Hepatocyte (in vitro differentiated cells): ENCODE results near the gene PCK1. TPM values are rescaled to one million over a fixed set of nuclear protein-coding genes. Genes with fewer than 3 reads are reported as not detected.

Experiments used
- DNase-seq: peaks from one replicate; pipeline ENCODE4 v3.0.0-alpha.2; 2016; ENCODE audit warnings: low spot score
- H2AFZ ChIP-seq: fragments of 200-600 bp; sonication (generic); 2 replicates; pipeline ENCODE4 v1.6.0; 2016; ENCODE audit warnings: antibody characterized with exemption, mild to moderate bottlenecking
- H3K27ac ChIP-seq: fragments of 200-600 bp; sonication (generic); 2 replicates; pipeline ENCODE4 v1.5.1; 2016; ENCODE audit warnings: mild to moderate bottlenecking
- H3K27me3 ChIP-seq: fragments of 200-600 bp; sonication (generic); 2 replicates; pipeline ENCODE4 v1.6.1; 2016
- H3K36me3 ChIP-seq: fragments of 200-600 bp; sonication (generic); replicated peaks from 2 replicates; pipeline ENCODE4 v1.5.1; 2016; ENCODE audit warnings: low read depth; ENCODE audit not compliant: insufficient read depth
- H3K4me1 ChIP-seq: fragments of 200-600 bp; sonication (generic); 2 replicates; pipeline ENCODE4 v1.5.1; 2016; ENCODE audit warnings: mild to moderate bottlenecking, moderate library complexity; ENCODE audit not compliant: insufficient read depth
- H3K4me2 ChIP-seq: fragments of 200-600 bp; sonication (generic); 2 replicates; pipeline ENCODE4 v1.6.0; 2016
- H3K4me3 ChIP-seq: fragments of 200-600 bp; sonication (generic); 2 replicates; pipeline ENCODE4 v1.5.1; 2016; ENCODE audit warnings: mild to moderate bottlenecking
- H3K79me2 ChIP-seq: fragments of 200-600 bp; sonication (generic); 2 replicates; pipeline ENCODE4 v1.6.0; 2017; ENCODE audit warnings: mild to moderate bottlenecking
- H3K9me2 ChIP-seq: fragments of 200-600 bp; sonication (generic); replicated peaks from 2 replicates; pipeline ENCODE4 v1.6.0; 2017; ENCODE audit warnings: mild to moderate bottlenecking; ENCODE audit not compliant: insufficient read depth
- H3K9me3 ChIP-seq: fragments of 200-600 bp; sonication (generic); 2 replicates; pipeline ENCODE4 v1.5.1; 2016; ENCODE audit warnings: low read depth, mild to moderate bottlenecking
- H4K20me1 ChIP-seq: fragments of 200-600 bp; sonication (generic); 2 replicates; pipeline ENCODE4 v1.6.0; 2016; ENCODE audit warnings: mild to moderate bottlenecking; ENCODE audit not compliant: insufficient read depth, poor library complexity, severe bottlenecking
- EZH2 ChIP-seq: fragments of 200-600 bp; sonication (generic); IDR thresholded peaks from 2 replicates; pipeline ENCODE4 v1.6.1; 2016; ENCODE audit warnings: antibody characterized with exemption, mild to moderate bottlenecking, borderline replicate concordance
- EZH2phosphoT487 ChIP-seq: fragments of 200-600 bp; sonication (generic); IDR thresholded peaks from one replicate; pipeline ENCODE4 v1.6.1; 2018; ENCODE audit warnings: antibody characterized with exemption, mild to moderate bottlenecking, low read depth, moderate library complexity; ENCODE audit not compliant: unreplicated experiment, severe bottlenecking
- WGBS: methylation state at CpG from one replicate; pipeline ENCODE4 v1.1.6; 2016; ENCODE audit warnings: low lambda C conversion rate; ENCODE audit errors: missing lambda C conversion rate; 5-methylcytosine and 5-hydroxymethylcytosine counted together
- polyA plus RNA-seq: library from polyadenylated mRNA; unstranded; fragments of >200 nt; fragmentation: Nextera tagmentation; extraction: Ambion mirVana; gene quantifications from 2 replicates; pipeline ENCODE4 v1.2.1, GENCODE V29; 2016
- total RNA-seq: library from RNA; depleted of rRNA; stranded (reverse); fragments of >200 nt; gene quantifications from 2 replicates; pipeline ENCODE4 v1.2.3, GENCODE V29; 2014
- TF ChIP-seq, protein P1 (sequence below): fragments of 200-600 bp; sonication (generic); IDR thresholded peaks from 2 replicates; pipeline ENCODE4 v1.5.1; 2016; ENCODE audit warnings: antibody characterized with exemption, mild to moderate bottlenecking; ENCODE audit not compliant: poor library complexity

Gene PCK1
- total and polyA plus RNA-seq, 2 experiments from 2014 or later = 11.6 to 12.8 TPM

DNA sequence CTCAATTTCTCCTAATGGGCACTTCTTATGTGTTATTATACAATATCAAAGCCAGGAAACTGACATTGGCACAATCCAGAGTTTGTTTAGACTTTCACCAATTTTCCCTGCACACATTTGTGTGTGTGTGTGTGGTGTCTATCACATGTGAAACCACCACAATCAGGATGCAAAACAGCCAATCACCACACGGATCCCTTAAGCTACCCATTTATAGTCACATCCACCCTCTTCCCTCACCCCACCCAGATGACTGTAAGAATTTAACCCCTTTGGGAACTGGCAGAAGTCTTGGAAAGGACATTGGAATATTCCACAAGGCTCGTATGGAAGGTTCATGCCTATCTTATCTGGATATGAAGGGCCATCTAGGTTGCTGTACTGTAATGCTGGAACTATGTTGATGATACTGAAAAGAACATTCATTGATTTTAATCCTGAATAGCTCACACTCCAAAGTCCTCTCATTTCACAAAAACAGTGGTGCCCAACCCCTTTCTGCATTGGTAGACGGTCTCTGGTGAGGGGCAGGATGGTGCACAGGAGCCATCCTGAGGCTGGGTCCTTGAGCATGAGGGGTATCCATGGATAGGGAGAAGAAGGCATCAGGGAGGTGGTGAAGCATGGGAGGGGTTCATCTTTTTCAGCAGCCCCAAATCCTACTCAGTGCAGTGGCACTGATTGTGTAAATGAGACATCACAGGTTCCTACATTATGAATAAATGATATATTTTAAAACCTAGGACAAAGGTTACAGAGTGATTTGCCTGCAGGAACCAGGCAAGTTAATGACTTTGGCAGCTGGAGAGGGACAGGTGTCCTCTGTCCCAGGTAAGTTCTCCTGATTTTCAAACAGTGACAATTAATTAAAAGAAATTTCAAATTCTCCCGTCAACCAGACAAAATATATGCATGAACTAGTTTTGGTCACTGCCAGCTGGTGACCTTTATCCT, 23.9 kb upstream of the PCK1 start:
- Histone ChIP-seq H3K4me1 (no peaks in the 10 kb centered on the region), H3K27ac (no peak overlapping the region), H3K4me2 (no peak overlapping the region), H3K36me3 (no peaks in the 10 kb centered on the region), H3K4me3 (no peak overlapping the region), H2AFZ (no peak overlapping the region), H3K79me2 (no peaks in the 10 kb centered on the region), H3K9me2 (no peaks in the 10 kb centered on the region), H3K9me3 (no peaks in the 10 kb centered on the region), H3K27me3 (no peaks in the 10 kb centered on the region), H4K20me1 (no peaks in the 10 kb centered on the region)
- TF ChIP-seq, protein P1, sequence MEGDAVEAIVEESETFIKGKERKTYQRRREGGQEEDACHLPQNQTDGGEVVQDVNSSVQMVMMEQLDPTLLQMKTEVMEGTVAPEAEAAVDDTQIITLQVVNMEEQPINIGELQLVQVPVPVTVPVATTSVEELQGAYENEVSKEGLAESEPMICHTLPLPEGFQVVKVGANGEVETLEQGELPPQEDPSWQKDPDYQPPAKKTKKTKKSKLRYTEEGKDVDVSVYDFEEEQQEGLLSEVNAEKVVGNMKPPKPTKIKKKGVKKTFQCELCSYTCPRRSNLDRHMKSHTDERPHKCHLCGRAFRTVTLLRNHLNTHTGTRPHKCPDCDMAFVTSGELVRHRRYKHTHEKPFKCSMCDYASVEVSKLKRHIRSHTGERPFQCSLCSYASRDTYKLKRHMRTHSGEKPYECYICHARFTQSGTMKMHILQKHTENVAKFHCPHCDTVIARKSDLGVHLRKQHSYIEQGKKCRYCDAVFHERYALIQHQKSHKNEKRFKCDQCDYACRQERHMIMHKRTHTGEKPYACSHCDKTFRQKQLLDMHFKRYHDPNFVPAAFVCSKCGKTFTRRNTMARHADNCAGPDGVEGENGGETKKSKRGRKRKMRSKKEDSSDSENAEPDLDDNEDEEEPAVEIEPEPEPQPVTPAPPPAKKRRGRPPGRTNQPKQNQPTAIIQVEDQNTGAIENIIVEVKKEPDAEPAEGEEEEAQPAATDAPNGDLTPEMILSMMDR = no peak
- TF ChIP-seq EZH2 (no peak), EZH2phosphoT487 (no peak)
- 76% methylated on average over 4 of the region's 4 CpGs for WGBS
- DNase-seq = no peak

- Histone ChIP-seq H3K9me3 (no peaks in the 10 kb centered on the region), H4K20me1 (no peaks in the 10 kb centered on the region), H3K4me2 (no peak overlapping the region), H3K27ac (no peak overlapping the region), H3K36me3 (no peaks in the 10 kb centered on the region), H2AFZ (no peak overlapping the region), H3K4me1 (no peaks in the 10 kb centered on the region), H3K27me3 (no peaks in the 10 kb centered on the region), H3K9me2 (no peaks in the 10 kb centered on the region), H3K4me3 (no peak overlapping the region), H3K79me2 (no peaks in the 10 kb centered on the region)
- DNase-seq = no peak
- WGBS = 84% methylated on average over 2 of the region's 2 CpGs
- TF ChIP-seq, protein P1 = no peak
- no peak for TF ChIP-seq EZH2
These were observed 23.1 kb upstream of the PCK1 start for GRCh38 chr20:57537822-57538221.

- no peak overlapping the region for H3K27ac ChIP-seq
- H2AFZ ChIP-seq = no peak overlapping the region
- H3K4me3 ChIP-seq = no peak overlapping the region
- no peaks in the 10 kb centered on the region for H3K27me3 ChIP-seq
- TF ChIP-seq, protein P1 = no peak
- no peak for TF ChIP-seq EZH2
- TF ChIP-seq EZH2phosphoT487 = no peak
- H3K79me2 ChIP-seq = no peaks in the 10 kb centered on the region
- no peaks in the 10 kb centered on the region for H3K9me3 ChIP-seq
- H3K9me2 ChIP-seq = no peaks in the 10 kb centered on the region
- H3K4me1 ChIP-seq = no peaks in the 10 kb centered on the region
- H3K36me3 ChIP-seq = no peaks in the 10 kb centered on the region
- no peak overlapping the region for H3K4me2 ChIP-seq
- no peaks in the 10 kb centered on the region for H4K20me1 ChIP-seq
- no peak for DNase-seq
- WGBS = 87% methylated on average over 12 of the region's 12 CpGs
These were observed 21.0 kb upstream of the PCK1 start for GRCh38 chr20:57539889-57540288.
